Measurements from ENCODE around the gene GPATCH4.

GPATCH4 gene

DNA sequence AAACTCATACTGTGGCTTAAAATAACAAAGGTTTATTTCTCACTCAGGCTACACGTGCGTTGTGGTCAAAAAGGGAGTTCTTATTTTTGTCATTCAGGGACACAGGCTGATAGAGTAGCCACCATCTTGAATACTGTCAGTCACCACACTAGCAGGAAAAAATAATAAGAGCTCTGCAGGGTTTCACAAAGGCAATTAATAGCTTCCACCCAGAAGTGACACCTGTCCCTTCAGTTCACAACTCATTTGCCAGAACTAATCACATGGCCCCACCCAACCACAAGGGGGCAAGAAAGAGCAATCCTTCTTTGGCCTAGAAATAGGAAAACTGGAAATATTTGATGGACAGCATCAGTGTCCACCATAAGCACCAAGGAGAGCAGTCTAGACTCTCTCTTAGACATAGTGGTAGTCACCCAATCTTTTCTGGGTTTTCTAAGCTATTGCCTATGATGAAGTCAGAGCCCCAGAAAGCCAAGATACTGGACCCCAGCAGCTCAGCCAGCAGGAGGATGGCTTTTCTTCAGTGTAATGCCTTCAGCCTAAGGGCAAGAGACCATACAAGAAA is 26.1 kb upstream of the GPATCH4 start:
- TF ChIP-seq, protein P1, sequence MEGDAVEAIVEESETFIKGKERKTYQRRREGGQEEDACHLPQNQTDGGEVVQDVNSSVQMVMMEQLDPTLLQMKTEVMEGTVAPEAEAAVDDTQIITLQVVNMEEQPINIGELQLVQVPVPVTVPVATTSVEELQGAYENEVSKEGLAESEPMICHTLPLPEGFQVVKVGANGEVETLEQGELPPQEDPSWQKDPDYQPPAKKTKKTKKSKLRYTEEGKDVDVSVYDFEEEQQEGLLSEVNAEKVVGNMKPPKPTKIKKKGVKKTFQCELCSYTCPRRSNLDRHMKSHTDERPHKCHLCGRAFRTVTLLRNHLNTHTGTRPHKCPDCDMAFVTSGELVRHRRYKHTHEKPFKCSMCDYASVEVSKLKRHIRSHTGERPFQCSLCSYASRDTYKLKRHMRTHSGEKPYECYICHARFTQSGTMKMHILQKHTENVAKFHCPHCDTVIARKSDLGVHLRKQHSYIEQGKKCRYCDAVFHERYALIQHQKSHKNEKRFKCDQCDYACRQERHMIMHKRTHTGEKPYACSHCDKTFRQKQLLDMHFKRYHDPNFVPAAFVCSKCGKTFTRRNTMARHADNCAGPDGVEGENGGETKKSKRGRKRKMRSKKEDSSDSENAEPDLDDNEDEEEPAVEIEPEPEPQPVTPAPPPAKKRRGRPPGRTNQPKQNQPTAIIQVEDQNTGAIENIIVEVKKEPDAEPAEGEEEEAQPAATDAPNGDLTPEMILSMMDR (IDR thresholded peaks at IDR 0.05; ENCODE audit: low read depth, low read length) = peak; percentile 77
- no peak for DNase-seq (ENCODE audit: extremely low read depth, low read depth)

DNA sequence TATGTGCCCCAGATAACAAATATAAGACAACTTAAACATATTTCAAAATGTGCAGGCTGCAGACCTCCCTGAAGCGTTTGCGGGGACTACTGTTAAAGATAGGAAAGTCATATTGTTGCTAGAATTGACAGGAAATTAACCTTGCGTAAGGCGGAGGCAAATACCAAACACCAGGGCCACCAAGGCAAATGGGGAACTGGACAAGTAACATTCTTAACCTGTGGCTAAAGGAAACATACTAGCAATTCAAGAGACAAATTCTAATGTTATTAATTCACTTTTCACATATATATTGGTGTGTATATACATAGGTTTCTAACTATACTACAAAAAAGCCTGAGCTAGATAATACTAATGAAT is 24.8 kb upstream of the GPATCH4 start:
- no peak for DNase-seq (ENCODE audit: extremely low read depth, low read depth)
- TF ChIP-seq, protein P1 (IDR thresholded peaks at IDR 0.05; ENCODE audit: low read depth, low read length) = no peak

DNA sequence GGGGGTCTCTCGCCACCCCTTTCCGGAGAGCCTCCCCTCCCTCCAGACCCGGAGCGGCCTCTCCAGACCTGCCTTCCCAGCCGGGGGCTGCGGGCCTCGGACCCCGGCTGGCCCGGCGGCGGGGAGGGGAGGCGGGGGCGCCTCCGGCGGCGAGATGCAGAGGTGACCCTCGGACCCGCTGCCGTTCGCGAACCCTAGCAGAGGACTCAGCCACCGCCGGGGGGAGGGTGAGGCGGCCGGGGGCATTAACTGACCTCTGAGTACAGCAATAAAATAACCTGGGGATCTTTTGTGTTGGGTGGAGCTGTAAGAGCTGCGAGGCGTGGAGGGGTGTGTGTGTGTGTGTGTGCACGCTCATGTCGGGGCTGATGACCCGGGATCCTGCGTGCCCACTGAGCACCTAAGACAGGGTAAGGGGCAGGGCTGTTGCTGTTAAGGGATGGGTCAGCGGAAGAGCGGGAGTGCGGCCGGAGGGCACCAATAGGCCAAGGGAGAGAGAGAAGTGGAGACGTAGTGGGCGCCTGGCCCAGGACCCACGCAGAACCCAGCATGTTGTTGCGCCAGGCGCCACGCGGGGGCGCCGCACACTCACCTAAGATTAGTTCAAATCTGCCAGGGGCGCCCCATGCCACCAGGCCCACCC is 24.3 kb upstream of the GPATCH4 start:
- no peak for DNase-seq (ENCODE audit: extremely low read depth, low read depth)
- TF ChIP-seq, protein P1 (IDR thresholded peaks at IDR 0.05; ENCODE audit: low read depth, low read length) = peak; percentile 78

DNA sequence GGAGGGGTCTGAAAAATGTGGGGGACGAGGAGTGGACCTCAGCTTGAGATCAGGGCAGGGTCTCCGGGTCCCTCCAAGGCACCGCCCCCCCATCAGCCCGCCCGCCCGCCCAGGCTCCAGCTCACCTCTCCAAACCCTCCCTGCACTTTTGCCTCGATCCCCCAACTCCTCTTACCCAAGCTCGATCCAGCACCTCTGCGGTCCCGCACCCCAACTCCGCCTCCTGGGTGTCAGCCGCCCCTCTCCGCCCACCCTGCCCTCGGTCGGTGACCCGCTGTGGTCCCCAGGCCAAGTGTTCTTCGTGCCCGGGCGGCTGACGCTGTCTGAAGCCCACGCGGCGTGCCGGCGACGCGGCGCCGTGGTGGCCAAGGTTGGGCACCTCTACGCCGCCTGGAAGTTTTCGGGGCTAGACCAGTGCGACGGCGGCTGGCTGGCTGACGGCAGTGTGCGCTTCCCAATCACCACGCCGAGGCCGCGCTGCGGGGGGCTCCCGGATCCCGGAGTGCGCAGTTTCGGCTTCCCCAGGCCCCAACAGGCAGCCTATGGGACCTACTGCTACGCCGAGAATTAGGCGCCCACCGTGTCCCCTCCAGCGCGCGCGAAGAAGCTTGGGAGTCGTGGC is 23.6 kb upstream of the GPATCH4 start:
- TF ChIP-seq, protein P1 (IDR thresholded peaks at IDR 0.05; ENCODE audit: low read depth, low read length) = no peak

DNA sequence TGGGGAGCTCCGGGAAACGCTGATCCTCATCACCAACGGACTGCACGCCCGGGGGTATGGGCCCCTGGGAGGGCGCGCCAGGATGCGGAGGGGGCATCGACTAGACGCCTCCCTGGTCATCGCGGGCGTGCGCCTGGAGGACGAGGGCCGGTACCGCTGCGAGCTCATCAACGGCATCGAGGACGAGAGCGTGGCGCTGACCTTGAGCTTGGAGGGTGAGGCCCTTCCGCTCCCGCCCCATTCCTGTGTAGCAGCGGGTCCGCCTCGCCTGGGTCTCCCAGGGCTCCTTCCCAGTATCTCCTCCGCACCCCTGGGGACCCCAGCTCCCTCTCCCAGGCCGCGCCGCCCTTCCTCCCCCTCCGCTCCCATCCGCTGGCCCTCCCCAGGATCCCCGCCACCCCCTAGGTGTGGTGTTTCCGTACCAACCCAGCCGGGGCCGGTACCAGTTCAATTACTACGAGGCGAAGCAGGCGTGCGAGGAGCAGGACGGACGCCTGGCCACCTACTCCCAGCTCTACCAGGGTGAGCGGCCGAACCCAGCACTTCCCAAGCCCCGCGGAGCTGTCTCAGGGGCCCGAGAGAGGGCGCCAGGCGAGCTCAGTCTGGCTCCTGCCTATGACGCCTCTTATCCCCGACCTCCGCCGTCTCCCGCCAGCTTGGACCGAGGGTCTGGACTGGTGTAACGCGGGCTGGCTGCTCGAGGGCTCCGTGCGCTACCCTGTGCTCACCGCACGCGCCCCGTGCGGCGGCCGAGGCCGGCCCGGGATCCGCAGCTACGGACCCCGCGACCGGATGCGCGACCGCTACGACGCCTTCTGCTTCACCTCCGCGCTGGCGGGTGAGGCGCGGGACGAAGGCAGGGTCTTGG is 22.9 kb upstream of the GPATCH4 start:
- TF ChIP-seq, protein P1 (IDR thresholded peaks at IDR 0.05; ENCODE audit: low read depth, low read length) = peak; percentile 43
- no peak for DNase-seq (ENCODE audit: extremely low read depth, low read depth)

More for the DNA sequence above, 23.6 kb upstream of the GPATCH4 start:
- DNase-seq (ENCODE audit: extremely low read depth, low read depth) = no peak

DNA sequence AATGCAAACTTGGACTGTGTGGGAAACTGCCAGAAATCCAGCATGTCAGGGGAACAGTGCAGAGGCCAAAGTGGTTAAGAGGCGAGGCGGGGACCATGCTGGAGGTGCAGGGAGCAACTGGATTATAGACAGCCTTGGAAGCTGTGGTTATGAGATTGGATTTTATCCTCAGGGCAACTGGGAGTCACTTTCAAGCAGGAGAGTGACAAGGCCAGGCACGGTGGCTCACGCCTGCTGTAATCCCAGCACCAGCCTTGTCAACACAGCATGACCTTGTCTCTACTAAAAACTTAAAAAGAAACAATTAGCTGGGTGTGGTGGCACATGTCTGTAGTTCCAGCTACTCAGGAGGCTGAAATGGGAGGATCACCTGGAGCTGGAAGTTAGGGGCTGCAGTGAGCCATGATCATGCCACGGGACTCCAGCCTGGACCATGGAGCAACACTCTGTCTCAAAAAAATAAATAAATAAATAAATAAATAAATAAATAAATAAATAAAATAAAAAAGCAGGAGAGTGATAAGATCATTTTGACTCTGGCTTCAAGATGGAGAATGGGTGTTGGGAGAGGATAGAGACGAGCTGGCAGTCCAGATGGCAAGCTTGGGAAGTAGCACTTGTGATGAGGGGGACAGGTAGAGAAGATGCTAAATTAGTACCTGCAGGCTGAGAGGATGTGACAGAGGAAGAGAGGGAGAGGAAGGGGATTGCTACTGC is 21.5 kb upstream of the GPATCH4 start:
- TF ChIP-seq, protein P1 (IDR thresholded peaks at IDR 0.05; ENCODE audit: low read depth, low read length) = no peak
- no peak for DNase-seq (ENCODE audit: extremely low read depth, low read depth)
